ENCODE results near the gene TREH.

Gene TREH

GRCh38 chr11:118703563-118704106, 24.2 kb upstream of the TREH start:
- no peak for TF ChIP-seq CTCF (IDR thresholded peaks at IDR 0.05; ENCODE audit: low read length, missing control alignments)
- no peak overlapping the region for H3K4me3 ChIP-seq (replicated peaks; ENCODE audit: low read depth, low read length)
- no peak for DNase-seq (ENCODE audit: low read depth)

GRCh38 chr11:118699506-118700220, 20.2 kb upstream of the TREH start:
- TF ChIP-seq CTCF (IDR thresholded peaks at IDR 0.05; ENCODE audit: low read length, missing control alignments) = no peak
- H3K4me3 ChIP-seq (replicated peaks; ENCODE audit: low read depth, low read length) = no peak overlapping the region
- no peak for DNase-seq (ENCODE audit: low read depth)

GRCh38 chr11:118697346-118697745, 17.9 kb upstream of the TREH start:
- no peak for DNase-seq (ENCODE audit: low read depth)
- H3K4me3 ChIP-seq (replicated peaks; ENCODE audit: low read depth, low read length) = no peak overlapping the region
- no peak for TF ChIP-seq CTCF (IDR thresholded peaks at IDR 0.05; ENCODE audit: low read length, missing control alignments)

- no peak for TF ChIP-seq CTCF (IDR thresholded peaks at IDR 0.05; ENCODE audit: low read length, missing control alignments)
- DNase-seq (ENCODE audit: low read depth) = no peak
- no peak overlapping the region for H3K4me3 ChIP-seq (replicated peaks; ENCODE audit: low read depth, low read length)
Measured at GRCh38 chr11:118696673-118697226, 17.3 kb upstream of the TREH start.

- DNase-seq (ENCODE audit: low read depth) = no peak
- H3K4me3 ChIP-seq (replicated peaks; ENCODE audit: low read depth, low read length) = no peak overlapping the region
- TF ChIP-seq CTCF (IDR thresholded peaks at IDR 0.05; ENCODE audit: low read length, missing control alignments) = no peak
Measured at GRCh38 chr11:118694771-118695170, 15.3 kb upstream of the TREH start.

- TF ChIP-seq CTCF (IDR thresholded peaks at IDR 0.05; ENCODE audit: low read length, missing control alignments) = no peak
- H3K4me3 ChIP-seq (replicated peaks; ENCODE audit: low read depth, low read length) = no peak overlapping the region
Measured at GRCh38 chr11:118694185-118694584, 14.7 kb upstream of the TREH start.

More at GRCh38 chr11:118694185-118694584, 14.7 kb upstream of the TREH start:
- DNase-seq (ENCODE audit: low read depth) = no peak

All from fibroblast of pulmonary artery (primary cell).